ENCODE data around the gene HOXB8. TPM values are rescaled to one million over a fixed set of nuclear protein-coding genes. Genes with fewer than 3 reads are reported as not detected.

HOXB8 gene
- total RNA-seq, 2 experiments from 2014 or later, result not detected

DNA sequence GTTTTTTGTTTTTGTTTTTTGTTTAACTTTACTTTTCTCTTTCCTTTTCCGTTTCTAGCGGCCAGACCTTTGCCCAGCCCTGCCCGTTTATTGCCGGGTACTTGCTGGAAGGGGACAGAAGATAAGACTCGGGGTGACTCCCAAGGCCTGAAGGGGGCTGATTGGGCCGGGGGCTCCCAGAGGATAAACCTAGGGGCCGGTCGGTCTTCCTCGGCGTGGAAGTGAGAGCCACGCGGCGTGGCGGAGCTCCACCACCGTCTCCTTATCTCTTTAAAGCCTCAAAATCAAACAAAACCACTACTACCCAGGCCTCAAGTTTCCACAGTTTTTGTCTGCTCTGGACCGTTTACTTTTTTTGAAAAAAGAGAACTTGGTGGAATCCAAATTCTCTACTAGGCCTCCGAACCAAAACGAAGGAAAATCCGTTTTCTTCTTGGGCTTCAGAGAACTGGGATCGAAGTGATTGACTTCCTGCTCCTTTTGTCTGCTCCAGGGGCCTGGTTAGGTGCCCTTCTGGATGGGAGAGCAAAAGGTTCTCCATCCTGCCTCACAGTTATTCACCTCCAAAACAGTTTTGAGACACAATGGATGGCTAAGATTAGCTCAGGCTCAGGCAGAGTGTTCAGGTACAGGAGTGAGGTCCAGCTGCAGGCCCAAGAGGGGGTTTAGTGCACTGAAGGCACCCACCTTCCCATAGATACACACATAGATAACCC lies 19.6 kb upstream of the HOXB8 start:
- H3K4me1 Mint-ChIP-seq (ENCODE audit: low read depth), result peaks cover 10% of the 10 kb centered on the region
- H3K27me3 Mint-ChIP-seq (ENCODE audit: low read depth), result peaks cover 85% of the 10 kb centered on the region
- H3K9me3 Mint-ChIP-seq, result no peaks in the 10 kb centered on the region
- no peaks in the 10 kb centered on the region for H3K36me3 Mint-ChIP-seq (ENCODE audit: low read depth)
- H3K27ac Mint-ChIP-seq, result no peak overlapping the region
- H3K4me3 Mint-ChIP-seq, result peak overlapping the region; percentile 52
- intact Hi-C loops (cut with micrococcal nuclease), result loop anchor here (1.0 kb wide), 1 partner anchor 8 kb away; the partner anchor contains the start of gene HOXB9
- CTCF ChIA-PET, result interaction anchor here (0.6 to 4.6 kb wide), 3 partner anchors 8 to 17 kb away, joined by 3 to 29 read pairs (median 9); partner anchors contain the start of gene HOXB9
- no peak for DNase-seq

DNA sequence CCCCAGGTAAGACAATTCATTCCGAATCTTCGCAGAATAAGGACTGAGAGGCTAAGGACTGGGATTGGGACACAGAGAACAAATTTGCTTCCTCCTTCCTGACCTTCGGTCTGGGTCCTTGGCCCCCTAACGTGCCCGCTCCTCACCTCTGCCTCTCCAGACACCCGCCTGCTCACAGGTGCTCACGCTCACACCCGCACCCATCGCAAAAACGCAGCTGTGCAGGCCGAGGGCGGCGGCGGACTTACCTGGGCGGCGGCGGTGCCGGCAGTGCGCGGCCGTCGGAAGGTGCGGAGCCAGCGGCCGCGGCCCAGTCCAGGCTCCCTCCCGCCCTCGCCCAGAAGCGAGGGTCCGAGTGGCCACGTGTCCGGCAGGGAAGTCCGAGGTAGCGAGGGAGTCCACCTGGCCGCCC lies 18.2 kb upstream of the HOXB8 start:
- intact Hi-C loops (cut with micrococcal nuclease), result no loop called here
- CTCF ChIA-PET, result no interaction called here
- Mint-ChIP-seq H3K27ac (no peak overlapping the region), H3K9me3 (no peaks in the 10 kb centered on the region), H3K4me1 (ENCODE audit: low read depth) (peaks cover 10% of the 10 kb centered on the region), H3K36me3 (ENCODE audit: low read depth) (no peaks in the 10 kb centered on the region), H3K4me3 (no peak overlapping the region), H3K27me3 (ENCODE audit: low read depth) (peaks cover 88% of the 10 kb centered on the region)
- DNase-seq, result no peak

DNA sequence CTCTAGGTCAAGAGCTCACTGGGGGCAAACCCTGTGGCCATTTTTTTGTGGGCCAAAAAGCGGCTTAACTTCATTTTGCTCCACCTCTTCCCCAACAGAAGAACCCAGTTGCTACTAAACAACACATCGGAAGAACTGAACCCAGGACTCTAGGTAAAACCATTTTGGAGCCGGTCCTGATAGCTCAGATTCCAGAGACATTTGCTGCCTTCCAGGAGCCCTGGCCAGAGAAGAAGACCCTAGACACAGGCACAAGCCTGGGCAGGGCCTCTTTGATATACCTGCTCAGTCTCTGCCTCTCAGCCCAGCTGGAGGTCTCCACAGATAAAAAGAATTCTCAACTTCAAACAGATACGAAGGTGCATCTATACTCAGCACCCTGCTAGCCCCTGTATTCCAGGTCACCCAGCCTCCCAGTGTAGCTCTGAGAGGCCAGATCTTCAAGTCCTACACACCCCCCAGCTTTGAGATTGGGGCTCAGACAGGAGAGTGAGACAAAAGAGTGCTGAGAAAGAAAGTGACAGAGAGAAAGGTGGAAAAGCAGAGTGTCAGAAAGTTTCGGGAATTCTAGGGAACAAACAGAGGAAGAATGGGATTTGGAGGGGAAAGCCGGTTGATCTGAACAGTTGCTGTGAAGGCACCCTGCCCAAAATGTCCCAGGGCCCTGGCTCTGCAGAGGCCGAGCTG lies 17.6 kb upstream of the HOXB8 start:
- no peak for DNase-seq
- Mint-ChIP-seq H3K4me3 (peak overlapping the region; percentile 4), H3K4me1 (ENCODE audit: low read depth) (peaks cover 10% of the 10 kb centered on the region), H3K36me3 (ENCODE audit: low read depth) (no peaks in the 10 kb centered on the region), H3K27ac (no peak overlapping the region), H3K9me3 (no peaks in the 10 kb centered on the region), H3K27me3 (ENCODE audit: low read depth) (peaks cover 88% of the 10 kb centered on the region)
- CTCF ChIA-PET, result interaction anchor here (1.1 kb wide), 2 partner anchors 25 to 46 kb away, joined by 3 to 5 read pairs; no protein-coding TSS in a partner anchor
- intact Hi-C loops (cut with micrococcal nuclease), result no loop called here

DNA sequence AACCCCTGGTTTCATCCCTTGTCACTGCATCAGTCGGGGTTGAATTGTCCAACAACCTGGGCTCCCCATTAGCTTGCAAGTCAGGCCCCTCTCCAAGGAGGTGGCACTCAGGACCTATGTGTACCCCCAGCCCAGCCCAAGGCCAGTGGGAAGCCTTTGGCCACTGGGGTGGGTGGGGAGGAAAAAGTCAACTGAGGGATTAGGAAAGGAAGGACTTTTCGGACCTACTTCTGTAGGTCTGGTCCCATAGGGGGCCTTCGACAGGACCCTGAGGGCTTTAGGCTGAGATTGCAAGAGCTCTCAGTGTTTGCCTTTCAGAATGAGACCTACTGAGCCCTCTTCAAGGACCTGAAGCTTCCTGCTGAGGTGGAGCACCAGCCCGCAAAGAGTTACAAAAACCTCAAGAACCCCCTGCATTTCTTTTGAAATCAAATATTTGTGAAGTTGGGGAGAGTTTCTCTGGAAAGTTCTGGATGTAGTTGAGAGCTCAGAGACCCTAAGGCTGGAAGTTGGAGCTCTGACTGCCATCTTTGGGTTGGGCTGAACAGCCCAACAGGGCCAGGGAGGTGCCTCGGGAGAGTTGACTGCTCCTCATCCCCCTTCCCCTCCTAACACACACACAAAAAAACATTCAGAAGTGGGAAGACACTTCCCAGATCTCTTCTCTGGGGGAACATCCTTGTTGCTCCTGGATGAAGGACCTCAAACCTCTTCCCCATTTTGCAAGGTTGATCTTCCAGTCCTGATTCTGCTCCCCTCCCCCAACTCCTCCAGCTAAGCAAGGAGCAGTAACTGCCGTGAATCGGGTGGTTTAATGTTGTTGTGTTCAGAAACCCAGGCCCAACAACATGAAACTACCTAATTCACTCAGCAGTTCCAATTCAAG lies 16.8 kb upstream of the HOXB8 start:
- Mint-ChIP-seq H3K27me3 (ENCODE audit: low read depth) (peaks cover 87% of the 10 kb centered on the region), H3K4me3 (no peak overlapping the region), H3K36me3 (ENCODE audit: low read depth) (no peaks in the 10 kb centered on the region), H3K4me1 (ENCODE audit: low read depth) (peaks cover 12% of the 10 kb centered on the region), H3K27ac (no peak overlapping the region), H3K9me3 (no peaks in the 10 kb centered on the region)
- CTCF ChIA-PET, result interaction anchor here (0.7 to 1.1 kb wide), 3 partner anchors 24 to 892 kb away, joined by 3 to 5 read pairs (median 3); no protein-coding TSS in a partner anchor
- intact Hi-C loops (cut with micrococcal nuclease), result no loop called here
- DNase-seq, result no peak

DNA sequence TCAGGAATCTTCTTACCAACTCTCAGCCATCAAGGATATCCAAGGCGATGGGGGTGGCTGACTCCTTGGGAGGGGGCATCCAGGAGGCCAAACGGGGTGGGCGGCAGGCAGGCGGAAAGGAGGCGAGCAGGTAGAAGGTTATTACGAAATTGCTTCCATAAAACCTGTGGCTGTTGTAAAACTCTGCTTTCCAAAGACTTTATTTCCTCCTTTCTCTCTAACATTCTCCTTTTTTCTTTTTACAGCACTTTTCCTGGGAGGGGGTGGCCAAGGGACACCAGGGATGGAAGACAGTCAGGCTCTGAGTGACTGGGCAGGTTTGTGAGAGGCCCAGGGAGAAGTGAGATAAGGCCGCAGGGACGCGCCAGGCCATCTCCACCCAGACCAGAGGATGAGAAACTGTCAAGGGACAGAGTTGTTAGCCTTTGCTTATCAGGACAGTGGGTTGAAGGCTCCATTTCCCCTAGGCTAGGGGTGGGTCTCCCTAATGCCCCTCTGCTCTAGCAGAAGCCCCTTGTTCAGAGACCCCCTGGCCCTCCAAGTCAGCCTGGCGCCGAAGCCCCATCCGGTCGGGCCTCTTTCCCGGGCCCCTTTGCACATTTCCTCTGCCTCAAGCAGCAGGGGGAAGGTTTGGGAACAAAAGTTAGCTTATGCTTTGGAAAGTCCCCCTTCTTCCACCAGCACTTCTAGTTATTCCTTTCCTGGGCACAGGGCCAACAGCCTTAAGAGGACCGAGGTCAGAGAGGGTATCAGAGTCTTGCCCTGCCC lies 16.0 kb upstream of the HOXB8 start:
- H3K36me3 Mint-ChIP-seq (ENCODE audit: low read depth), result no peaks in the 10 kb centered on the region
- no peak for DNase-seq
- peaks cover 84% of the 10 kb centered on the region for H3K27me3 Mint-ChIP-seq (ENCODE audit: low read depth)
- H3K4me1 Mint-ChIP-seq (ENCODE audit: low read depth), result peaks cover 8% of the 10 kb centered on the region
- H3K27ac Mint-ChIP-seq, result no peak overlapping the region
- CTCF ChIA-PET, result no interaction called here
- H3K4me3 Mint-ChIP-seq, result no peak overlapping the region
- H3K9me3 Mint-ChIP-seq, result no peaks in the 10 kb centered on the region
- intact Hi-C loops (cut with micrococcal nuclease), result no loop called here

DNA sequence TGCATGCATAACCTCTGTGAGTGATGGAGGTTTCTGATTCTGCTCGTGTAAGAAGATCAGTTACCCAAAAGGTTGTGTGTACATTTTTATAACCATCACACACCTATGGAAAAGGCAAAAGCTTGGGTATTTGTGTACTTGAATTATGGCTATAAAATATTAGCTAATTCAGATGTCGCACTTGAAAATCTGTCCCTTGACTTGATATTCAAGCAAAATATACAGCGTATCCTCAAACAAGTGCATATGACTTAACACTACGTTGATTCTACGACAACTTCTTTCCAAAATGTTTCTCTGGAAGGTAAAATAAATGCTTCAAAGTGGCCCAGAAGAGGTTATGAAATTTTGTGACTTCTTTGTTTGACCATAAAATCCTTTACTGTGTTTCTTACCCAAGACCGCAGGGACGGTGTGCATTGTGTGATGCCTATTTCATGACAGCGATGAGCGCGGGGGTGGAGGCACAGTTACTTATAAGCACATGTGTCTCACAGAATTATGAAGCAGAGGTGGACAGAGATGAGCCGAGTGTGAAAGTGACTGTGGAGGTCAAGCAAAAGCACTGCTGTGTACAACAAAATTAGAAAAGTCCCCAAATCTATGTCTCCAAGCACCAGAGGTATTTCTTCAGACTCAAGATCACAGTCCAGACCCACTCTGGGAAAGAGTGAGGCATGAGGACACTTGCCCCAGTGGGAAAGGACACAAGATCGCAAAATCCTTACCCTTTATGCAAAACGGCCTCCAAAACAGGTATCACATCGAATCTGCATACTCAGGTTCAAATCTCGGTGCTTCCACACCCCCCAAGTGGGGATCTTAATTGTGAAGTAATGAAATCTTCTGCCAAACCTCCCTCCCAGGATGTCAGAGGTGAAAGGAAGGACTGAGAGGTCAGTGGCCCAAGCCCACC lies 15.2 kb upstream of the HOXB8 start:
- peaks cover 7% of the 10 kb centered on the region for H3K4me1 Mint-ChIP-seq (ENCODE audit: low read depth)
- H3K4me3 Mint-ChIP-seq, result no peak overlapping the region
- intact Hi-C loops (cut with micrococcal nuclease), result no loop called here
- DNase-seq, result no peak
- H3K27ac Mint-ChIP-seq, result no peak overlapping the region
- H3K9me3 Mint-ChIP-seq, result no peaks in the 10 kb centered on the region
- H3K27me3 Mint-ChIP-seq (ENCODE audit: low read depth), result peaks cover 79% of the 10 kb centered on the region
- CTCF ChIA-PET, result interaction anchor here (0.5 to 1.4 kb wide), 2 partner anchors 11 to 13 kb away, joined by 3 to 5 read pairs; no protein-coding TSS in a partner anchor
- no peaks in the 10 kb centered on the region for H3K36me3 Mint-ChIP-seq (ENCODE audit: low read depth)

DNA sequence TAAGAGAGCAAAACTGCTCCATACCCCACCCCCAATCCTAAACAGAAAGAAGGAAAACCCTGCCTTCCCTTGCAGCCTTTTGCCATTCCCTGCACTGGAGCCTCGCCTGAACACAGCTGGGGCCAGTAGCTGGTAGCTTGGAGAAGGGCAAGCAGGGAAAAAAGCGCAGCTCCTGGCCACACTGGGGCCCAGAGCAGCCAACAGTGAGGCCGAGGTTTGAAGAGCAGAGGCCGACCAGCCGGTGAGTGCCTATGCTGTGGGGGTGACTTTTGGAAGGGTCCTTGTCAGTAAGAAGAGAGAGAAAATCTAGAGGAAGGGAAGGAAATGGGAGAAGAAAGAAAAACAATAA lies 14.3 kb upstream of the HOXB8 start:
- intact Hi-C loops (cut with micrococcal nuclease), result no loop called here
- no peak overlapping the region for H3K4me3 Mint-ChIP-seq
- no peaks in the 10 kb centered on the region for H3K36me3 Mint-ChIP-seq (ENCODE audit: low read depth)
- no peak overlapping the region for H3K27ac Mint-ChIP-seq
- CTCF ChIA-PET, result interaction anchor here (0.5 to 1.4 kb wide), 3 partner anchors 10 to 167 kb away, joined by 3 to 7 read pairs (median 5); no protein-coding TSS in a partner anchor
- peaks cover 7% of the 10 kb centered on the region for H3K4me1 Mint-ChIP-seq (ENCODE audit: low read depth)
- no peaks in the 10 kb centered on the region for H3K9me3 Mint-ChIP-seq
- DNase-seq, result no peak
- peaks cover 72% of the 10 kb centered on the region for H3K27me3 Mint-ChIP-seq (ENCODE audit: low read depth)

DNA sequence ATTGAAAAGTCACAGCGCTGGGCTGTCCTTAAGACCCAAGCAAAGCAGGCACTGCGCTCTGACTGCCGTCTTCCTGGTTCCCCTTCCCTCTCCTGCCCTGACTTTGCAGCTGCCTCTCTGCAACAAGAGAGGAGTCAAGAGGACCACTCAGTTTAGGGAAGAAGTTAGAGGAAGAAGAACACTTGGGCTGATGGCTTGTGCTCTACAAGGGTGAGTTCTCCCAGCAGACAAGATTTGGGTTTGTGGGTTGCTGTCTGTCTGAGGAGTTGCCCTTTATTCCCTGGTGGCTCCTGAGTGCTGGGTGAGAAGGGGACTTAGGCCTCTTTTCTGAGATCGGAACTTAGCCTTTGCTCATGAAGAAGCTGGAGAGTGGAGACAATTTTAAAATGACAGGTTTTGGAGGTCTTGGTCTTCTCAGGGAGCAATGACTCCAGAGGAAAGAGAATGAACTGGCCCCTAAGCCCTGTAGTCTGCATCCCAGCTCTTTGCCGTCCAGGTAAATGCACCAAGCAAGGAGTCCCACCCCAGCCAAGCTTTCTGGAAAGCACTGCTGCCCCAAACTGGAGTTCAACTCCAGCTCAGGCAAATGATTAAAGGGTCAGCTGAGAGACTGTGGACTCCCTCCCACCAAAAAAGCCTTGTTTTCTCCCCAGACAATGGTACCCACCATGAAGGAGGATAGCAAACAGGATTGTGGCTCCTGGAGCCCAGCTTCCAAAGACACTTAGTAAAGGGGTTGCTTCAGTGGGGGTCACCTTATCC lies 13.7 kb upstream of the HOXB8 start:
- intact Hi-C loops (cut with micrococcal nuclease), result no loop called here
- no peaks in the 10 kb centered on the region for H3K36me3 Mint-ChIP-seq (ENCODE audit: low read depth)
- peaks cover 71% of the 10 kb centered on the region for H3K27me3 Mint-ChIP-seq (ENCODE audit: low read depth)
- H3K4me3 Mint-ChIP-seq, result no peak overlapping the region
- no peak overlapping the region for H3K27ac Mint-ChIP-seq
- CTCF ChIA-PET, result interaction anchor here (0.5 to 1.4 kb wide), 2 partner anchors 10 to 168 kb away, joined by 5 to 7 read pairs; no protein-coding TSS in a partner anchor
- no peaks in the 10 kb centered on the region for H3K9me3 Mint-ChIP-seq
- peaks cover 7% of the 10 kb centered on the region for H3K4me1 Mint-ChIP-seq (ENCODE audit: low read depth)
- DNase-seq, result no peak

DNA sequence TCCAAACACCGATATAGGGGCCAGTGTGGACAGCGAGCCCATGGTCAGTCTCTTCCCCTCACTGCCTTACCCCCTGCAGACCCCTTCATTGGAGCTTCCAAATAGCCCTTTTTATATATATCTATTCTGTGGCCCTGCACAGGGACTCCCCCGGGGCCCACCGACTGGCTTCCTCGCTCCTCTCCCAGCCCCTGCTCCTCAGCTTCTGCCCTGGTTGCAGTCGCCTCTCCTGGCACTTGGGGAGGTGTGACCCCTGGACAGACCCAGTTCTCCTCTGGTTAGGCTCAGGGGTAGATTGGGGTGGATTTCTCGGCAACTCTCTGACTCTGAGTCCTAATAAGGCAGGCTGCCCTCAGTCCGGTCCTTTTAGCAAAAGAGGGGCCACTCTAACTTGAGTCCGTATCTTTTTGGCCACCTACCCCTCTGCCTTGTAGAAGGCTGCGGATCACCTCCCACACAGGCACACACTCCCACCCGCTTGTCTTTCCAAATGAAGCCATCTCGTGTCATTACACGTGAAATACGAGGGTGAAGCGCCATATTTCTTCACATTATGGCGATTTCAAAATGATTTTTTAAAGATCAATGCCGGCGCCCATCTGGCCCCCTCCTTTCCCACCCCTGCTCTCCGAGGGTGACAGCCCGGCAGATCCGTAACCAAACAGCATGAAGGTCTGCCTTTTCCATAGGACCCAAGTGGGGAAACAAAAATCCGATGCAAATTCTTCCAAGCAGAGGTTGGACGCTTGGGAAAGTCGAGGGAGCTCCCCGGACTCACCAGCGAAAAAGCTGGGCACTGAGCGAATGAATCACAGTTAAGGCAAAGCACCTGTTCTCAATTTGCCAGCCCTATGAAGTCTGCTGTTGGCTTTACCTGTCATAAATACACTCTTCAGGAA lies 12.8 kb upstream of the HOXB8 start:
- intact Hi-C loops (cut with micrococcal nuclease), result no loop called here
- Mint-ChIP-seq H3K36me3 (ENCODE audit: low read depth) (no peaks in the 10 kb centered on the region), H3K27ac (no peak overlapping the region), H3K4me1 (ENCODE audit: low read depth) (peaks cover 7% of the 10 kb centered on the region), H3K27me3 (ENCODE audit: low read depth) (peaks cover 71% of the 10 kb centered on the region), H3K4me3 (no peak overlapping the region), H3K9me3 (no peaks in the 10 kb centered on the region)
- CTCF ChIA-PET, result interaction anchor here (0.6 to 3.5 kb wide), 2 partner anchors 8 to 217 kb away, joined by 3 to 29 read pairs; no protein-coding TSS in a partner anchor
- no peak for DNase-seq

Data from activated naive CD4-positive, alpha-beta T cell treated with anti-CD3 and anti-CD28 coated beads for 36 hours (primary cell).